HepG2 (cell line): Measurements from ENCODE around the gene NPAS2. TPM values are rescaled to one million over a fixed set of nuclear protein-coding genes. Genes with fewer than 3 reads are reported as not detected.

Source experiments
- DMTF1 ChIP-seq: sonication (generic); formaldehyde crosslinking; IDR thresholded peaks from 2 replicates; pipeline ENCODE4 v1.4.0; 2020; ENCODE audit warnings: mild to moderate bottlenecking, missing genetic modification reagents
- FOSL1 ChIP-seq: sonication (generic); formaldehyde crosslinking; IDR thresholded peaks from 2 replicates; pipeline ENCODE4 v1.9.0; 2021; ENCODE audit warnings: missing genetic modification reagents, borderline replicate concordance
- IRF1 ChIP-seq: sonication (generic); formaldehyde crosslinking; IDR thresholded peaks from 2 replicates; pipeline ENCODE4 v1.4.0; 2020; ENCODE audit warnings: low read depth, mild to moderate bottlenecking, missing genetic modification reagents
- NCOR1 ChIP-seq: fragments of 200-600 bp; sonication (generic); IDR thresholded peaks from 2 replicates; pipeline ENCODE4 v1.7.0; 2017; ENCODE audit warnings: antibody characterized with exemption, low read length, borderline replicate concordance
- ONECUT2 ChIP-seq: sonication (generic); formaldehyde crosslinking; IDR thresholded peaks from 2 replicates; pipeline ENCODE4 v1.4.0; 2020; ENCODE audit warnings: missing genetic modification reagents
- SMAD1 ChIP-seq: sonication (generic); formaldehyde crosslinking; IDR thresholded peaks from 2 replicates; pipeline ENCODE4 v1.4.0; 2020; ENCODE audit warnings: missing genetic modification reagents, low read depth, mild to moderate bottlenecking, borderline replicate concordance
- SPEN ChIP-seq: sonication (generic); formaldehyde crosslinking; IDR thresholded peaks from 2 replicates; pipeline ENCODE4 v1.5.1; 2020; ENCODE audit warnings: low read depth, mild to moderate bottlenecking, missing genetic modification reagents
- SRY ChIP-seq: sonication (generic); formaldehyde crosslinking; IDR thresholded peaks from 2 replicates; pipeline ENCODE4 v1.8.0; 2022; ENCODE audit warnings: mild to moderate bottlenecking, missing genetic modification reagents
- ZBTB1 ChIP-seq: sonication (generic); formaldehyde crosslinking; IDR thresholded peaks from 2 replicates; pipeline ENCODE4 v1.4.0; 2020; ENCODE audit warnings: missing genetic modification reagents, borderline replicate concordance
- ZMYM3 ChIP-seq: sonication (generic); formaldehyde crosslinking; IDR thresholded peaks from 2 replicates; pipeline ENCODE4 v1.5.1; 2020; ENCODE audit warnings: mild to moderate bottlenecking, missing genetic modification reagents
- ZNF317 ChIP-seq: sonication (generic); formaldehyde crosslinking; IDR thresholded peaks from 2 replicates; pipeline ENCODE4 v1.5.0; 2020; ENCODE audit warnings: mild to moderate bottlenecking, missing genetic modification reagents
- ZNF543 ChIP-seq: sonication (generic); formaldehyde crosslinking; IDR thresholded peaks from 2 replicates; pipeline ENCODE4 v1.4.0; 2020; ENCODE audit warnings: mild to moderate bottlenecking, missing genetic modification reagents
- ZNF614 ChIP-seq: IDR thresholded peaks from 2 replicates; pipeline ENCODE4 v1.6.1; 2018; ENCODE audit warnings: missing biosample characterization, missing genetic modification reagents, inconsistent platforms, borderline replicate concordance
- polyA plus RNA-seq, 8 experiments: library from polyadenylated mRNA; depleted of rRNA in 3 of 8; stranded (reverse) in 7 of 8; unstranded in 1 of 8; fragments of >200 nt; fragmentation: Illumina TruSeq in 4 of 8; extraction: Trizol in 4 of 8; gene quantifications; 2 replicates each; pipeline versions ENCODE4 v1.2.1 to v1.2.3, GENCODE V29; 2011 to 2016; ENCODE audit warnings: low read depth in 4 of 8, missing spikeins in 1 of 8, mixed read lengths in 1 of 8; ENCODE audit not compliant: insufficient read depth in 1 of 8
- total RNA-seq, 5 experiments: library from RNA; depleted of rRNA; stranded (reverse); fragments of >200 nt; fragmentation: Illumina TruSeq; extraction: Trizol; gene quantifications; 2 replicates each; pipeline ENCODE4 v1.2.3, GENCODE V29; 2016; ENCODE audit warnings: low read depth in 1 of 5
- TF ChIP-seq, protein P1 (sequence below): sonication (generic); formaldehyde crosslinking; IDR thresholded peaks from 2 replicates; pipeline ENCODE4 v1.9.0; 2021; ENCODE audit warnings: mild to moderate bottlenecking, missing genetic modification reagents
- TF ChIP-seq, protein P2 (sequence below): sonication (generic); formaldehyde crosslinking; IDR thresholded peaks from 2 replicates; pipeline ENCODE4 v1.4.0; 2020; ENCODE audit warnings: missing genetic modification reagents, borderline replicate concordance
- TF ChIP-seq, protein P3 (sequence below): sonication (generic); formaldehyde crosslinking; IDR thresholded peaks from 2 replicates; pipeline ENCODE4 v1.8.1; 2022; ENCODE audit warnings: mild to moderate bottlenecking, missing genetic modification reagents

NPAS2 gene
- total and polyA plus RNA-seq, 2 of the 13 experiments (the other 11 are each of a cell fraction or from before 2014, with no cell fraction given) = 14.8 to 37.5 TPM

GRCh38 chr2:100875516-100876230 lies 55.7 kb downstream of the NPAS2 start (continued):
- TF ChIP-seq DMTF1 (no peak), ZNF543 (CRISPR knock-in tag) (no peak; the same call in 1 of the 2 replicates), ZBTB1 (CRISPR knock-in tag) (no peak), ZNF614 (no peak), IRF1 (CRISPR knock-in tag) (no peak), SPEN (peak; percentile 52; the same call in 1 of the 2 replicates), SRY (no peak), ZMYM3 (CRISPR knock-in tag) (no peak), ONECUT2 (CRISPR knock-in tag) (no peak; the same call in 1 of the 2 replicates), SMAD1 (no peak), FOSL1 (CRISPR knock-in tag) (no peak), NCOR1 (peak; percentile 85), ZNF317 (no peak)
- TF ChIP-seq, protein P1, sequence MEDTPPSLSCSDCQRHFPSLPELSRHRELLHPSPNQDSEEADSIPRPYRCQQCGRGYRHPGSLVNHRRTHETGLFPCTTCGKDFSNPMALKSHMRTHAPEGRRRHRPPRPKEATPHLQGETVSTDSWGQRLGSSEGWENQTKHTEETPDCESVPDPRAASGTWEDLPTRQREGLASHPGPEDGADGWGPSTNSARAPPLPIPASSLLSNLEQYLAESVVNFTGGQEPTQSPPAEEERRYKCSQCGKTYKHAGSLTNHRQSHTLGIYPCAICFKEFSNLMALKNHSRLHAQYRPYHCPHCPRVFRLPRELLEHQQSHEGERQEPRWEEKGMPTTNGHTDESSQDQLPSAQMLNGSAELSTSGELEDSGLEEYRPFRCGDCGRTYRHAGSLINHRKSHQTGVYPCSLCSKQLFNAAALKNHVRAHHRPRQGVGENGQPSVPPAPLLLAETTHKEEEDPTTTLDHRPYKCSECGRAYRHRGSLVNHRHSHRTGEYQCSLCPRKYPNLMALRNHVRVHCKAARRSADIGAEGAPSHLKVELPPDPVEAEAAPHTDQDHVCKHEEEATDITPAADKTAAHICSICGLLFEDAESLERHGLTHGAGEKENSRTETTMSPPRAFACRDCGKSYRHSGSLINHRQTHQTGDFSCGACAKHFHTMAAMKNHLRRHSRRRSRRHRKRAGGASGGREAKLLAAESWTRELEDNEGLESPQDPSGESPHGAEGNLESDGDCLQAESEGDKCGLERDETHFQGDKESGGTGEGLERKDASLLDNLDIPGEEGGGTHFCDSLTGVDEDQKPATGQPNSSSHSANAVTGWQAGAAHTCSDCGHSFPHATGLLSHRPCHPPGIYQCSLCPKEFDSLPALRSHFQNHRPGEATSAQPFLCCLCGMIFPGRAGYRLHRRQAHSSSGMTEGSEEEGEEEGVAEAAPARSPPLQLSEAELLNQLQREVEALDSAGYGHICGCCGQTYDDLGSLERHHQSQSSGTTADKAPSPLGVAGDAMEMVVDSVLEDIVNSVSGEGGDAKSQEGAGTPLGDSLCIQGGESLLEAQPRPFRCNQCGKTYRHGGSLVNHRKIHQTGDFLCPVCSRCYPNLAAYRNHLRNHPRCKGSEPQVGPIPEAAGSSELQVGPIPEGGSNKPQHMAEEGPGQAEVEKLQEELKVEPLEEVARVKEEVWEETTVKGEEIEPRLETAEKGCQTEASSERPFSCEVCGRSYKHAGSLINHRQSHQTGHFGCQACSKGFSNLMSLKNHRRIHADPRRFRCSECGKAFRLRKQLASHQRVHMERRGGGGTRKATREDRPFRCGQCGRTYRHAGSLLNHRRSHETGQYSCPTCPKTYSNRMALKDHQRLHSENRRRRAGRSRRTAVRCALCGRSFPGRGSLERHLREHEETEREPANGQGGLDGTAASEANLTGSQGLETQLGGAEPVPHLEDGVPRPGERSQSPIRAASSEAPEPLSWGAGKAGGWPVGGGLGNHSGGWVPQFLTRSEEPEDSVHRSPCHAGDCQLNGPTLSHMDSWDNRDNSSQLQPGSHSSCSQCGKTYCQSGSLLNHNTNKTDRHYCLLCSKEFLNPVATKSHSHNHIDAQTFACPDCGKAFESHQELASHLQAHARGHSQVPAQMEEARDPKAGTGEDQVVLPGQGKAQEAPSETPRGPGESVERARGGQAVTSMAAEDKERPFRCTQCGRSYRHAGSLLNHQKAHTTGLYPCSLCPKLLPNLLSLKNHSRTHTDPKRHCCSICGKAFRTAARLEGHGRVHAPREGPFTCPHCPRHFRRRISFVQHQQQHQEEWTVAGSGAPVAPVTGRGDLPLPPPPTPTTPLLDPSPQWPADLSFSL (CRISPR knock-in tag) = peak; percentile 54
- TF ChIP-seq, protein P2, sequence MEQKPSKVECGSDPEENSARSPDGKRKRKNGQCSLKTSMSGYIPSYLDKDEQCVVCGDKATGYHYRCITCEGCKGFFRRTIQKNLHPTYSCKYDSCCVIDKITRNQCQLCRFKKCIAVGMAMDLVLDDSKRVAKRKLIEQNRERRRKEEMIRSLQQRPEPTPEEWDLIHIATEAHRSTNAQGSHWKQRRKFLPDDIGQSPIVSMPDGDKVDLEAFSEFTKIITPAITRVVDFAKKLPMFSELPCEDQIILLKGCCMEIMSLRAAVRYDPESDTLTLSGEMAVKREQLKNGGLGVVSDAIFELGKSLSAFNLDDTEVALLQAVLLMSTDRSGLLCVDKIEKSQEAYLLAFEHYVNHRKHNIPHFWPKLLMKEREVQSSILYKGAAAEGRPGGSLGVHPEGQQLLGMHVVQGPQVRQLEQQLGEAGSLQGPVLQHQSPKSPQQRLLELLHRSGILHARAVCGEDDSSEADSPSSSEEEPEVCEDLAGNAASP (CRISPR knock-in tag) = no peak
- TF ChIP-seq, protein P3, sequence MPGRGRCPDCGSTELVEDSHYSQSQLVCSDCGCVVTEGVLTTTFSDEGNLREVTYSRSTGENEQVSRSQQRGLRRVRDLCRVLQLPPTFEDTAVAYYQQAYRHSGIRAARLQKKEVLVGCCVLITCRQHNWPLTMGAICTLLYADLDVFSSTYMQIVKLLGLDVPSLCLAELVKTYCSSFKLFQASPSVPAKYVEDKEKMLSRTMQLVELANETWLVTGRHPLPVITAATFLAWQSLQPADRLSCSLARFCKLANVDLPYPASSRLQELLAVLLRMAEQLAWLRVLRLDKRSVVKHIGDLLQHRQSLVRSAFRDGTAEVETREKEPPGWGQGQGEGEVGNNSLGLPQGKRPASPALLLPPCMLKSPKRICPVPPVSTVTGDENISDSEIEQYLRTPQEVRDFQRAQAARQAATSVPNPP = no peak
